Ramos (cell line): ENCODE results near the gene LZTR1.
"Not testable (repeated sequence)": the region's sequence is repeated elsewhere in the genome, so short reads cannot be mapped to it uniquely, and the experiment has no call there.

Experiments
- in situ Hi-C: fragments of 300-500 bp; cut with MboI; formaldehyde crosslinking; loops from one replicate; pipeline ENCODE4 v1.14.3; 2022; ENCODE audit warnings: low sequenced_read_pairs; ENCODE audit not compliant: unreplicated experiment

LZTR1 gene

DNA sequence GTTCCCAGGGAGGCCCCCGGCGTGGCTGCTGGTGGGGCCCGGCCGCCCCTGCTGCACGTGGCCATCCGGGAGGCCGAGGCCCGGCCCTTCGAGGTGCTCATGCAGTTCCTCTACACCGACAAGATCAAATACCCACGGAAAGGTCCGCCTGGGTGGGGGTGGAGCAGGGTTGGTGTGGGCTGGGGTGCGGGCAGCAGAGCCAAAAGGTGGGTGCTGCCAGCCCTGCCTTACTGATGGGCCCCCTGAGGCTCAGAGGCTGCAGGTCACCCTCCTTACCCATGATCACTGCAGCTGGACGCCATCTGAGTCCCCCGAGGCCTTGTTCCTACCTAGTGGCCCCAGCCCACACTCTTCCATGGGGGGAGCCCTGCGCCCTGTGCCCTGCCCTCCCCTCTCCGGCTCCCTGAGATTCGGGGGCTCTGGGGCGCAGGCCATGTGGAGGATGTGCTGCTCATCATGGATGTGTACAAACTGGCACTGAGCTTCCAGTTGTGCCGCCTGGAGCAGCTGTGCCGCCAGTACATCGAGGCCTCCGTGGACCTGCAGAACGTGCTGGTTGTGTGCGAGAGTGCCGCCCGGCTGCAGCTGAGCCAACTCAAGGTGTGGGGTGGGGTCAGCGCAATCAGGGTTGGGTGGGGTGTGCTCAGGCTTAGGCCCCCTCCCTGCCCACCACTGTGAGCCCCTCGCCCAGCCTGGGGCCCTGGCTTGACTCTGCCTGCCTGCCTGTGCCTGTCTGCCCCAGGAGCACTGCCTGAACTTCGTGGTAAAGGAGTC, 12.2 kb downstream of the LZTR1 start:
- in situ Hi-C loops, result no loop called here

DNA sequence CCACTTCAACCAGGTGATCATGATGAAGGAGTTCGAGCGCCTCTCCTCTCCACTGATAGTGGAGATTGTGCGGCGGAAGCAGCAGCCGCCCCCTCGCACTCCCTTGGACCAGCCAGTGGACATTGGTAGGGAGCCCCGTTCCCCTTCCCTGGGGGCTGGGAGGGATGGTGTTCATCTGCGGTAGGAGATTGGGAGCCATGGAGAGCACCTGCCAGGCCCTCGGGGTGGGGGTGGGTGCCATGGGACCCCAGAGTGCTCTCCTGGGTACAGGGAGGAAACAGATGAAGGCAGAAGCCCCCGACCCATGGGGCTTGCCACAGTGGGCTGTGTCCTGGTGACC, 12.8 kb downstream of the LZTR1 start:
- in situ Hi-C loops, result no loop called here

DNA sequence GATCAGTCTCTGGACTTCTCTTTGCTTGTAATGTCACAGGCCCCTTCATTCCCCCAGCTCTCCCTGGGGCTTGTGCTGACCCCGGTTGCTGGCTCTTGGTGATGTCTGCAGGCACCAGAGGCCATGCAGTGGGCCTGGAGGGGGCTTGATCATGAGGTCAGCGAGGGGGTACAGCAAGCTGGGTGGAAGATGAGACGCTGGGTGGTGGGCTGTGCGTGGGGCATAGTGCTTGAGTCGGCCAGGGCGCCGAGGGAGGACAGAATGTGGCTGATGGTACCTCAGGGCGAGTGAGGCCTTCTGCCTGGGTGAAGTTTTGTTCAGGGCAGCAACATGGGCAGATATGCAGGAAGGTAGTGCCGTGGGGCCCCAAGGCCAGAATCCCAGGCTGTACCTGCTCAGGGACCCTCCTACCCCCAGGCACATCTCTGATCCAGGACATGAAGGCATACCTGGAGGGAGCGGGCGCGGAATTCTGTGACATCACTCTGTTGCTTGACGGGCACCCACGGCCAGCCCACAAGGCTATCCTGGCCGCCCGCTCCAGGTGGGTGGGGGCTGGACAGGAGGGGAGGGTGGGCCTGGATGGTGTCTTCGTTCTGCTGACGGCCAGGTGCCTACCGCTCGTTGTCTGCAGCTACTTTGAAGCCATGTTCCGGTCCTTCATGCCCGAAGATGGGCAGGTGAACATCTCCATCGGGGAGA, 13.4 kb downstream of the LZTR1 start:
- in situ Hi-C loops, result no loop called here

- in situ Hi-C loops, result no loop called here
These were observed 13.9 kb downstream of the LZTR1 start for GRCh38 chr22:20996031-20996410.

DNA sequence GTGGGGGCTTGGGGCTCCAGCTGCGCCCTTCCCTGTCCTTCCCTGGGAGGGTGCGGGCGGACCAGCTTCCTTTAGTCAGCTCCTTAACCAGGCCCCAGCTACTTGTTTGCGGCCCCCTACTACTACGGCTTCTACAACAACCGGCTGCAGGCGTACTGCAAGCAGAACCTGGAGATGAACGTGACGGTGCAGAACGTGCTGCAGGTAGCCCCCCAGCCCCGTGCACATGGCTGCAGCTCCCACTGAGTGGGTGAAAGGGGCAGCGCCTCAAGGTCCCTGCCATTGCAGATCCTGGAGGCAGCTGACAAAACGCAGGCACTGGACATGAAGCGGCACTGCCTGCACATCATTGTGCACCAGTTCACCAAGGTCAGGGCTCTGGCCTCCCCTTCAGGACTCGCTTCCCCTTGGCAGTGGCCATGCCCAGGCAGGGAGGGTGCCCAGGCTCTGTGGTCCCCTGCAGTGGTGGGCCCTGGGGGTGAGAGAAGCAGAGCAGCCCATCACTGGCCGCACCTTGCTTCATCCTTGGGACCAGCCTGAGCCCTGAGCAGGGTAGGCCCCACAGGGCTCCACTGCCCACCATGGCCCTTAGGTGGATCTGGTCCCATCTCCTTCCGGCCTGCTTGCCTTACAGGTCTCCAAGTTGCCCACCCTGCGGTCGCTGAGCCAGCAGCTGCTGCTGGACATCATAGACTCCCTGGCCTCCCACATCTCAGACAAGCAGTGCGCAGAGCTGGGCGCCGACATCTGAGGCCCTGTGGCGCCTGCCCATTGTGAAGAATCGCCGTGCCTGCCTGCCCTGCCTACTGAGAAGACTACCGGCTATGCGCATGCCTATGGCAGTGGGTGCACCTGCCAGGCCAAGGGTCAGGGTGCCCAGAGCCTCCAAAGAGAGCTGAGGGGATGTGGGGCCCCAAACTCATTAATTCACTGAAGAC, 14.8 kb downstream of the LZTR1 start:
- in situ Hi-C loops, result no loop called here

GRCh38 chr22:20997536-20998257, 15.6 kb downstream of the LZTR1 start:
- in situ Hi-C loops, result no loop called here

GRCh38 chr22:20998411-20999336, 16.6 kb downstream of the LZTR1 start:
- in situ Hi-C loops, result no loop called here

DNA sequence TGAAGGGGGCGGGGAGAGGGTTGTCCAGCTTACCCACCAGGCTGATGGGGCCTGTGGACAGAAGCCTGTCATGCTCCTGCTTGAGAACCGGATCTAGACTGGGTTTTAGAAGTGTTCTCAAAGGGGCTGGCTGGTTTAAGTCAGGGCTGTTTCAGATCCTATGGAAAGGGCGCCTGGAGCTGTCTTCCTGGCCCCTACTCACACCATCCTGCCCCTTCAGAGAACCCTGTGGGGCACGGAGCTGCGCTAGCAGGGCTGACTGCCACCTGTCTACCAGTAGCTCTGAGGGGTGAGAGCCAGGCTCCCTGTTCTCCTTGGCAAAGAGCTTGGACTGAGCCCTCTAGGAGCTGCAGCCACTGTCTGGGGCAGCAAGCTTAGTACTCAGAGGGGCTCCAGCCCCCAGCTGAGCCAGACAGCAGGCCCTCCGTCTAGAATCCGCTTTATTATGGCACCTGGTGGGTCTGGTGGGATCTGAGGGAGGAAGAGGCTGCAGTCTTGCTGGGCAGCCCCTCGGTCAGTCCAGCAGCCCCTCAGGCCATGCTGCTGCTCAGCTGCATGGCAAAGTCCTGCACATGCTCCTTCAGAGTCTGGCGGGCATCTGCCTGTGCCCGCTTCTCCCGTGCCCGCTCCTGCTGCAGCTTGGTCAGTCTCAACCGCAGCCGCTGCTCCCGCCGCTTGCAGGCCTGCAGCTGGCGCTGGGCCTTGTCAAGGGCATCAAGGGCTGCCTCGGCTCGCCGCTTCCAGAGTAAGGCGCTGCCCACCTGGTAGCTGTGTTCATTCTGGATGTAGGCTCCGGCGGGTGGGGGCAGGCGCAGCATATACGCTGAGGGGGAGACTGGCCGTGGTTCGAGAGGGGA, 17.5 kb downstream of the LZTR1 start:
- in situ Hi-C loops, result no loop called here

DNA sequence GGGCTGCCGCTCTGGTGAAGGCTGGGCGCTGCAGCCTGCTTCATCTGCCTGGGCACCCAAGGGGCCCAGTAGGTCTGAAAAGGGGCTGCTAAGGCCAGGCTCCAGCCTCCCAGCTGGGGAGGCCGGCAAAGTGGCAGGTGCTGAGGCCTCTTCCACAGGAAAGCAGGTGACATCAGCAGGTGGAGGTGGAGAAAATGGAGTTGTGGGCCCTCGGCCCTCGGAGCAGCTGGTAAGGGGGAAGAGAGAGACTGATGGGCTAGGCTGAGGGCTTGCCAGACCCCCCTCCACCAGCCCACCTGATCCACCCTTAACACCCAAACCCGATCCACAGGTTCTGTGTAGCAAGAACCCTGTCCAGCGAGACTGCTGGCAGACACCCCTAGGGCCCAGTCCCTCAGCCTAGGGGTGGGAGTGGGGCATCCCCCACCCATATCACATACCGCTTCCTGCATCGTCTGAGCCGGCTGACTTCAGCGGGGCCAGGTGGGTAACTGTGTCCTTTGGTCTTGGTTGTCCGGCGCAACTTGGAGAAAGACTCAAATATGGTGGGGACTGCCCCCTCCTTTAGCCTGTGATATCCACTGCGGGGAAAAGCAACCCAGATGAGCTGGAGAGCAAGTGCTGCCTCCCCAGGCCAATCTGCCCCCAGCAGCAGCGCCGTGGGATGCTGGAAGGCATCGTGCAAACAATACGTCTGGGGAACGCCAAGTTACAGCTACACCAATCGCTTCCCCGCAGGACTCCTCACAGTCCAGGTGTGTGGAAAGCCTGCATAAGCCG, 18.3 kb downstream of the LZTR1 start:
- in situ Hi-C loops, result no loop called here

GRCh38 chr22:21000987-21001600, 19.0 kb downstream of the LZTR1 start:
- in situ Hi-C loops, result no loop called here

- in situ Hi-C loops, result no loop called here
These were observed 19.7 kb downstream of the LZTR1 start, which contains the start of gene THAP7 for GRCh38 chr22:21001601-21002325. Gene THAP7, minus strand, starts transcription at chr22:21002118. Its CDS starts 207 bp downstream, at chr22:21001911.

DNA sequence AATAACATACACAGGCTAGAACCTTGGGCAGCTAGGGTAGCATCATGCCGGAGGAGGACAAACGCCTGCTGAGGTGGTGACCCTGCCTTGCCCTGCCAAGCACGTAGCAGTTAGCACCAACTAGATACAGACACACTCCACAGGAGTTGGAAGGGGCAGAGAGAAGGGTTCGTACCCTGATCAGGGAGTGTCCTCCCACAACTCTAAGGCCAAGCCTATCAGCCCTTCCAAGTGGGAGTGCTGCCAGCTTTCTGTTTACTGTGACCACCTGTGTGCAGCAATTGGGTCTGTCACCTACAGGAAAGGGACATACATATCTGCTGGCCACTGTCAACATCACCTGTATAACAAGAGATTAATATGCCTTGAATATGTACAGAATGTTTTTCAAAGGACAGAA, 21.7 kb downstream of the LZTR1 start:
- in situ Hi-C loops, result no loop called here

GRCh38 chr22:21009208-21009607, 27.1 kb downstream of the LZTR1 start:
- in situ Hi-C loops, result not testable (repeated sequence)

- in situ Hi-C loops, result no loop called here
These were observed 27.7 kb downstream of the LZTR1 start for GRCh38 chr22:21009638-21010425.

DNA sequence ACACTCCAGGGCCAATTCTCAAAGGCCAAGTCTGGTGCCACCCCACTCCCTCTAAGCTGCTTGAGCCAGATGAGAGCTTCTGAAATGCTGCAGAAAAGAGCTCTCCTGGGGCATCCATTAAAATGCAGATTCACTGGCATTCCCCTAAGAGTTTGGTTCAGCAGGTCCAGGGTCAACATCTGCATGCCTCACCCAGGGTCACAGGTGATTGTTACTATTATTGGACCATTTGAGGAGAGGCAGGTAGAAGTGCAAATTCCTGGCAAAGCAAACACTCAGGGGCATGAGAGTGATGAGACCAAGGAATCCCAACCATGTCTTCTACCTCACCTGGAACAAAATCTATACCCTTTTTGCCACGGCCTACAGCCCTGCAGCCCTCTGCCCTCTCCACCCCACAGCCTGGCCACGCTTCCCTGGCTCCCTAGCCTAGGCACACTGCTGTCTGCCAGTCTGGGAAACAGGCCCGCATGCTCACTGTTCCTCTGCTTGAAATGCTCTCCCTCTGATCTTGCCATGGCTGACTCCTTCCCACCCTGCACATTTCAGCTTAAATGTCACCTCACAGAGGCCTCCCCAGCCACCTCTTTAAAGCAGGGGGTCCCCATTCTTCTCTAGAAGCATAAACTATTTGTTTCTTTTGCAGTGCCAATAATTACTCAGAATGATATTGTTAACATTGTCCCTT, 28.5 kb downstream of the LZTR1 start:
- in situ Hi-C loops, result no loop called here
